SH-SY5Y (cell line): ENCODE measurements around the gene PTPRM.

ENCODE experiments used
- GATA2 ChIP-seq: IDR thresholded peaks from 2 replicates; pipeline ENCODE4 v1.6.1; 2011; ENCODE audit warnings: mild to moderate bottlenecking, low read depth, low read length
- GATA3 ChIP-seq: IDR thresholded peaks from 2 replicates; pipeline ENCODE4 v1.6.1; 2011; ENCODE audit warnings: low read depth, mild to moderate bottlenecking, low read length, moderate library complexity

- no peak for TF ChIP-seq GATA2
- no peak for TF ChIP-seq GATA3
Observed at GRCh38 chr18:7817575-7818230, 250.6 kb downstream of the PTPRM start.
